WI38 (cell line): Measurements from ENCODE around the gene CDH23.

Source experiments
- H3K4me3 ChIP-seq: 2 replicates; pipeline ENCODE4 v1.5.1; 2011; ENCODE audit warnings: low read depth, mild to moderate bottlenecking, control low read depth, low read length
- CTCF ChIP-seq: IDR thresholded peaks from 2 replicates; pipeline ENCODE4 v1.5.1; 2012; ENCODE audit warnings: low read depth, mild to moderate bottlenecking, control low read depth, low read length

CDH23 gene

GRCh38 chr10:71737001-71737833, 340.5 kb downstream of the CDH23 start:
- no peak overlapping the region for H3K4me3 ChIP-seq
- TF ChIP-seq CTCF, result no peak

GRCh38 chr10:71737834-71738197, 341.1 kb downstream of the CDH23 start:
- H3K4me3 ChIP-seq, result no peak overlapping the region
- no peak for TF ChIP-seq CTCF

GRCh38 chr10:71739358-71739900, 342.7 kb downstream of the CDH23 start:
- no peak overlapping the region for H3K4me3 ChIP-seq
- TF ChIP-seq CTCF, result no peak

GRCh38 chr10:71740069-71740653, 343.4 kb downstream of the CDH23 start:
- H3K4me3 ChIP-seq, result no peak overlapping the region
- 0 out of 2 replicates have a peak, but pooled peaks have one; percentile 6 for TF ChIP-seq CTCF

GRCh38 chr10:71741029-71741428, 344.3 kb downstream of the CDH23 start:
- TF ChIP-seq CTCF, result no peak
- no peak overlapping the region for H3K4me3 ChIP-seq

GRCh38 chr10:71741671-71742070, 345.0 kb downstream of the CDH23 start:
- H3K4me3 ChIP-seq, result no peak overlapping the region
- TF ChIP-seq CTCF, result no peak
